GM21717 (cell line): Measurements from ENCODE around the gene RRP15.

Experiments
- ATAC-seq: cut with Tn5 transposase; IDR thresholded peaks from one replicate; pipeline ENCODE4 v1.9.1; 2021; ENCODE audit warnings: mild to moderate bottlenecking, moderate library complexity; ENCODE audit not compliant: unreplicated experiment

The RRP15 gene

DNA sequence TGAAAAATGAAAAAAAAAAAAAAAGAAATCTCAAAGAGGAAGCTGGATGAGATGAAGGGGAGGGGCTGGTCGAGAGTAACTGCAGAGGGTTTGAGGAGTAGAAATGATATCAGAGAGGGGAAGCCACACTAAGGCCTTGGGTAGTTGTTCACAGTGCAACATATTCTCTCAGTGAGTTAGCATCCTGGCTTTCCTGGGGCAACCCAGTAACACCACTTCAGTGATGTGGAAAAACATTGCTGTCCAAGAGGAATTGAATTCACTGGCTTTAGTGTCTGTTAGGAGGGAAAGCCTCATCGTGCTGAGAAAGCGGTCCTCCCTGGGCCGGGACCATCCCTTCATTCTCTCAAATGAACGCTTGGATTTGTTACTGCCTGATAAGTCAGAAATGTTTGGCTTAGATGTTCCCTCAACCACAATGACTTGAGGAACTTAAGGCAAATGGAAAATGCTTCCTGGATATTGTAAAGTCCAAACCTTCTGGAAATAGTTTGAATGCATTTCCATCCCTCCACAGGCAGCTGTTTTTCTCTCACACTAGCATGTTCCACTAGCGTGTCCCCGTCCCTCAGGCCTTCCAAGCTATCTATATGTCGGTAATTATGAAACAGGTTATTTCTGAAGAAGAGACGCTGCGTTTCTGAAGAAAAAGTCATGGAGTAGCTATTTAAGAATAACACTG lies 72.3 kb downstream of the RRP15 start:
- no peak for ATAC-seq

DNA sequence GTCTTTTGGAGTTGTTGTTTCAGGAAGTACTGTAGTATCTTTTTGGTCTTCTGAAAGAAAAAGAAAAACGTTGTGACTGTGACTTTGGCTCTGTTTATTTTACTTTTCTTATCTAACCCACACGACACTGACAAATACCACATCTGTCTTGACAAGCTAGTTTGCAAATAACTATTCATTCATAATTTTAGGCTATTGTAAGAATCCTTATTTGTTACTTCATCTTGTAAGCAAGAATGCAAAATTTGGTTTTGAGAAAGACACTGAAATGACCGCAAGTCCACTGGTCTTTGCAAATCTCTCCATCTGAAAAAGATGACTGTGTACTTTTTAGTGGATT lies 72.8 kb downstream of the RRP15 start:
- ATAC-seq: no peak

DNA sequence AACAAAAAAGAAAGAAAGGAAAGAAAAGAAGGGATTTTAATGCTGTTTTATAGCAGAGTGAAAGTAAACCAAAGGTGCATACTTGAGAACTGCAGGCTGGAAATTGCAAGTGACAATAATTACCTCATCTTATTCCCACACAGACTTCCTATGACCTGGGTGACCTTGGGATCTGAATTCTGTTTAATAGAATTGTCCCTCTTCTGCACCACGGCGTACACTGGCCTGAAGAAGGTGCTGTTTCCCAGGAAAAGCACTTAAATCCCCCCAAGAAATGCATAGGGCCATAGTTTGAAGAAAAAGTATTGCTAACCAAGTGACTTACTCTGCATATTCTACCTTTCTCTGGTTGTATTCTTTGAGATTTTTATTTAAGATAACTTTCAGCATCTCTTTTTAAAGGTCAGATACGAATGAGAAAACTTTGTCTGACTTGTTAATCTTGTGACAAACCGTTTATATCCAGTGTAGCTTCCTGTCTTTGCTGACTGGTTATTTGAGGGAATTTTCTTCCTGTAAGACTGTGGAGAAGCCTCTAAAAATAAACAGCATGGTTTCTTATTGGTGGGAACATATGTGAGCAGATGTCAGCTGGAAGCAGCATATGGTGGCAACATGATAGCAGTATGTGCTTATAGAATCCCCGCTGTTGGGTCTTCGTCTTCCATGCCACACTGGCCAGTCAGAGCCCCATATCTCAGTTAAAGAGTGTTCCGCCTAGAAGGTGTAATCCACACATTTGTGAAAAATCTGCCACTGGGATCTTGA lies 76.4 kb downstream of the RRP15 start:
- no peak for ATAC-seq

DNA sequence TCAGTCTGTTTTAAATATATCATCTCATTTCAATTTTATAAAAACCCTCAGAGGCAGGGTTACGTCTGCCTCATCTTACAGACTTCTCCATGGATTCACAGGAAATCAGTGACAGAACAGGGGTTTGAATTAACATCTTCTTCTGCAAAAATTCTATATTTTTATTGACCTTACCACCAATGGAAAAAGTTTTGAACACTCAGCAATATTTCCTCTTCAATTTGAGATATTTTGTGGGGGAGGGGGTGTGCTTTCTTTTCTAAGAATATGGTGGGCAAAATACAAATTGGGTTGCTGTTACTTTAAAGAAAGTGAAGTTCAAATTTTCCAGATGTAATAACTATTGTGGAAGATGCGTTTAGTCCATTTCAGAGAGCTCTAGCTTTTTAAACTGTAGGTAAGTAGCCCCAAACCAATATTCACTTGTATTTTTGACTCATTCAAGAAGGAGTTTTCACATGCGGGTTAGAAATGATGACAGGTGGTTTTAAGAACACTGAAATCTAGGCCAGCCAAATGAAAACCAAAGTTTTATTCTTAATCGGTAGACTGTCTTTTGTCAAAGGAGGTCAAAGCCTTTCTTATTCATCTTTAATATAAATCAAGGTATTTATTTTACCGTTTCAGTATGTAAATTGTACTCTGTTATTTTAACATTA lies 77.5 kb downstream of the RRP15 start:
- no peak for ATAC-seq

DNA sequence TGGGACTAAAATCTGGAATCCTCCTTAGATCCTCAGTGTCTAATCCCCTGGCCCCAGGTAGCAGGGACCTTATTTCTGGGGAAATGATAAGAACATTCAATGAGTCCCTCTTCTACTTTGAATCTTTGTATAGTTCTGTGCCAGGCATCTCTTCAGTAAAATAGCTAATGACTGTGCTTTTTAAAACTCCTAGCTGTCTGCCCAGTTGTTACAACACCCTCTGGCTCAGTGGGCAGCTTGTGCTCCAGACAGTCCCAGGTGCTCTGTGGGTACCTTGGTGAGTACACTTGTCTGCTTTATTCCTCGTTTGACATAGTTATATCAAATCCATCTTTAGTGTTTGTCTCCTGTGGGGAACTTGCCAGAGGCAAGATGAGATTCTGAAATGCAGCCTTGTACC lies 78.0 kb downstream of the RRP15 start:
- ATAC-seq: no peak

DNA sequence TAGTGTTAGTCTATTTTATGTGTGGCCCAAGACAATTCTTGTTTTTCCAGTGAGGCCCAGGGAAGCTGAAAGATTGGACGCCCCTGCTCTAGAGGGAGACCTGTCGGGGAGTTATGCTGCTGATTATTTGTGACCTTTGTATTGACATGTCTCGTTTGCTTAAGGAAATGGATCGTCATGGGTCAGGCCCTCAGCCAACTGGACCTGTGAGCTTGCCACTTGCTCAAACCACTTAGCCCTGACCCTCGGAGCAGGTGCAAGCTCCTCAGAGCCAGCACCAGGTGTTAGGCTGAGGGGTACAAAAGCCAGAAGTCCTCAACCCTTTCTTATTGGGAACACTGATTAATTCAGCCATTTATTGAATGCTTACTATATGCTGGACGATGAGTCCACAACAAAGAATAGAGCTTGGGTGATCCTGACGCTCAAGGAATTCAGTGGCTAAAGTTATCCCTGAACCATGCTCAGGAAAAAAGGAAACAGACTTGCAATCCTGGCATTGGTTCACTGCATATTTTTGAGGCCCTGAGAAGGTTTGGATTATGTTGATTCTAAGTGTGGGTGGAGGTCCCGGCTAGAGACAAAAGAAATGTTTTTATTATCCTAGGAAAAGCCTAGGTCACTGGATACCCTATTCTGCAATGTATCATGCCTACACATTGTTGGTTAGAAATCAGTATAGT lies 79.1 kb downstream of the RRP15 start:
- ATAC-seq: no peak

DNA sequence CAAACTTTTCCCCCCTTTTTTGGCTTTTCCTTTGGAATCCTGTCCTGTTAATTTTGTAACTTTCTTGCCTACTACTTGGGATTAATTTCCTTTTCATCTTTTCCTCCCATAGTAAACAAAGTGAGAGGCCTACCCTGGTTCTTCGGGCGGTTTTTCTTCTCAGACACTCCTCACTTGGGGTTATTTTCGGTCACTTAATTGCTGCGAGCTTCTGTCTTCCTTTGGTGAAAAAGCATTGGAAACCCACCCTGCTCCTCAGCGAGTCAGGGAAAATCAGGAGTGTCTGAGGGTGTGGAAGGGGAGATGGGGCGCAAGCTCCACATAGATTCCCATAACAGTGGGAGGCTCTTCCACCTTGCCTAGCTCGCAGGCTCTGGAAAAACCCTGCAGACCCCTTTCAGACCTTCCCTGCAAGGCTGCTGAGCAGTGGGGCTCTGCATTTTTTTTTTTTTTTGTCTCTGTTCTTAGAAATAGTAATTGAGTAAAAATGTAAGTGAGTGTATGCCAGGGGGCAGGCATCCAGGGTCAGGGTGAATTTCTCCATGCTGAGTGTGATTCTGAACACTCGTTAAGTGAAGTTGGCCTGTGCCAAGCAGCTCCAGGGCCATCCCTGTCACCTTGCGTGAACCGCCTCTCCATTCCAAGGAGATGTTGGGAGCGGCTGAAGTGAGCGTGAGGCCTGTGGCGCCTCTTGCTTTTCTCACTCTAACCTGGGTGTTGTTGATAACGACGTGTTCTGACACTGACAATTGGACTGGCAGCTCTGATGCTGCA lies 80.3 kb downstream of the RRP15 start:
- ATAC-seq: no peak

DNA sequence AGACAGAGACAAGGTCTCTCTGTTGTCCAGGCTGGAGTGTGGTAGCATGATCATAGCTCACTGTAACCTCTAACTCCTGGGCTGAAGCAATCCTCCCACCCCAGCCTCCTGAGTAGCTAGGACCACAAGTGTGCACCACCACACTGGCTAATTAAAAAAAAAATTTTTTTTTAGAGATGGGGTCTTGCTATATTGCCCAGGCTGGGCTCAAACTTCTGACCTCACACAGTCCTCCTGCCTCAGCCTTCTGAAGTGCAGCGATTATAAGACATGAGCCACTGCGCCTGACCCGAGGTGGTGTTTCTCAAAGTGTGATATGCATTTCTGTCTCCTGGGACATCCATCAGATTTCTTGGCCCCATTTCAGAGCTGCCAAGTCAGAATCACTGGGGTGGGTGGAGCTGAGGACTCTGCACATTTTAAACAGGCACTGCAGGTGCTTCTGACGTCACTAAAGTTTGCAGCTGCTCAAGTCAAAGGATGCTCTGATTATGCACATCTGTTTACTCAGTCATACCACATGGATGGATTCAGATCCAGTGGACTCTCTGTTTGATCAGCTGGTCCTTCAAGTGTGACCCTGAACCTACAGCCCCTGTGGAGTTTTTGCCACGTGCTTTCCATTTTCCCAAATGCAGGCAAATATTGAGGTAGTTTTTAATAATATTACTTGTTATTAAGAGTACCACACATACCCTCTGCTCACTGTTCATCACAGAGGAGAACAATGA lies 81.4 kb downstream of the RRP15 start:
- ATAC-seq: no peak

DNA sequence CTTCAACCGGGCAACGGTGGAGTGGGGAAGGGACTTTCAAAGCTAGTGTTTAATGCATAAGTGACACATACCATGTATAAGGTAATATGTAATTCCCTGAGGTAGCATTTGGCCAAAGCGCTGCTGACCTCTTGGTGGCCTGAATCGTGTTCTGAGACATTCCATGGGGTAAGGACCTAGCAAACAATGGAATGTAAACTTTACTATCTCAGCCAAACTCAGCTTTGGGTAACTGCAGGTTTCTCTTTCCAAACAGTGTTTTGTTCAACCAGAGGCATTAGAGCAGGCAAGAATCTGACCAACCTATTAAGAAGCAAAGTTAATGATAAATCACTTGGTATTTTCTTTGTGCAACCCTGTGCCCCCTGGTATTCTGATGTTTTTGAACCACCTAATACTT lies 82.0 kb downstream of the RRP15 start:
- no peak for ATAC-seq

DNA sequence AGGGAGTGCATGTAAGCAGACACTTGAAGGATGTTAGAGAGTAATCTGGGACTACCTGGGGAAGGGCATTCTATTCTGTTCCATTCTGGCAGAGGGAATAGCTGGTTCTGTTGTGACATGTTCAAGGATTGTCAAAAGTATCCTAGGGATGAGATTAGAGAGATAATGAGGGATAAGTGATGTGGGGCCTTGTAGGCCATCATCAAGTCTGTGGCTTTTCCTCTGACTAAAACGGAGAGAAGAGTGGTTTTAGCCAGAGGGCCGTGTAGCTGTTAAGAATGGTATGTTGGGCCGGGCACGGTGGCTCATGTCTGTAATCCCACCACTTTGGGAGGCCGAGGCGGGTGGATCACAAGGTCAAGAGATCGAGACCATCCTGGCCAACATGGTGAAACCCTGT lies 83.6 kb downstream of the RRP15 start:
- no peak for ATAC-seq

DNA sequence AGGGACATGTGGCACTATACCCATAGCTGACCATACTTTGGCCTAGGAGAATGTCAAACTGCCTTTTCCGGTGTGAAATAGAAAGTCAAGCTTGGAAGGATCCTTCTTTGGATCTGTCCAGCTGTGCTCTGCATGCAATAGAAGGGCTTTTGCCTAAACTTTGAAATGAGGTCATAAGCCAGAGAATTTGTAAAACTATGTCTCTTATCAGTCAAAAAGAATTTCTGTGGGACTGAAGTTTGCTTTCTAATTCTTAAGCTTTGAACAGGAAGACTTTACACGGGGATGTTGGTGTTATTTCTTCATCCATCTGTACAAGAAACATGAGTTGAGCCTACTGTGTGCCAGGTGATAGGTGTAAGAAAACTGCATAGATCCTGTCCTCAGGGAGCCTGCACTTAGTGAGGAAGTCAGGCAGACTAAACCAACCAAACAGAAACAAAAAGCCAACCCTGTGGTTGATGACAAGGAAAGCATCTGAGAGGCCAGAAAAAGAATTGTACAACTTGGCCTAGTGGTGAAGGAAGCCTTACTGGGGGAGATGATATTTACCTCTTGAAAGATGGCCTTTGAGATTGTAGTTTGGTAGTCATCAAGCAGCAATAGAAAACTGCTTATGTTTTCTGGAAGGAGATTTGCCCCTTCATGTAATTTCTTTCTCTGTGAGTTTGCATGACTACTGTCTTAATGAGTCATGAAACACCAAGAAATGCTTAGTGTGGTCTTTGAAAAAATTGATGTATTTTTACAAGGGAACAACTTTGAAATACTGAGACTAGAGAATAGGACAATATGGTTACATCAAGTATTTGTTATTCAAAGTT lies 84.8 kb downstream of the RRP15 start:
- ATAC-seq: no peak

DNA sequence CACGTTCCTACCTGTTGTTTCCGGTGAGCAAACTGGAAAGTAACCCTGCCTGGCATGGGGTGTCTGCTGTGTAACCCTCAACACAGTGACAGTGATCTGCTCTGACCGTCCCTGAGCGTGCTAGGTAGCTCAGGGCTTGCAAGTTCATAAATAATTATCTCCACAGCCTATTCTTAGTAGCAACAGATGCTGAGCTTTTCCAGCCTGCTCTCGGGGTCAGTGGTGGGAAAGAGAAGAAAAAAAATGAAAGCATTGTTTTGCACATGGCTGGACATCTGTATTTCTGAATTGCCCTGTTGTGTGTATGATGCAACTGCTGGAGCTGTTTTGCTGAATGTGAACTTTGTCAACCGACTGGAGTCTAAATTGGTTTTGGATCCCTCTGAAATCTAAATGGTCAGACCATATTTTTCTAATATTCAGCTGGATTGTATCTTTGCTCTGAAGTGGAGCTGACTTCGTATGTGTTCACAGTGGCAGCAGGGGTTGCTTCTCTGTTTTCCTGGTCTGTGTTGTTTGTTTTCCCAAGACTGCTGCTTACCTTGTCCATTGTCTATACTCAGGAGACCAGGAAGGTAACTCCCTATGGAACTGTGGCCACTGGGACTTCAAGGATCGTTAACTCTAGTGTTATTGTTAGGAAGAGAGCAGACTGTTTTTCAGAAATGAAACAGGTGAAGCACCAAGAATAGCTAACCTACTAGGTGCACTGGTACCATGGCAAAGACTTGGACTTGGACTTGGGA lies 87.0 kb downstream of the RRP15 start:
- ATAC-seq: no peak

DNA sequence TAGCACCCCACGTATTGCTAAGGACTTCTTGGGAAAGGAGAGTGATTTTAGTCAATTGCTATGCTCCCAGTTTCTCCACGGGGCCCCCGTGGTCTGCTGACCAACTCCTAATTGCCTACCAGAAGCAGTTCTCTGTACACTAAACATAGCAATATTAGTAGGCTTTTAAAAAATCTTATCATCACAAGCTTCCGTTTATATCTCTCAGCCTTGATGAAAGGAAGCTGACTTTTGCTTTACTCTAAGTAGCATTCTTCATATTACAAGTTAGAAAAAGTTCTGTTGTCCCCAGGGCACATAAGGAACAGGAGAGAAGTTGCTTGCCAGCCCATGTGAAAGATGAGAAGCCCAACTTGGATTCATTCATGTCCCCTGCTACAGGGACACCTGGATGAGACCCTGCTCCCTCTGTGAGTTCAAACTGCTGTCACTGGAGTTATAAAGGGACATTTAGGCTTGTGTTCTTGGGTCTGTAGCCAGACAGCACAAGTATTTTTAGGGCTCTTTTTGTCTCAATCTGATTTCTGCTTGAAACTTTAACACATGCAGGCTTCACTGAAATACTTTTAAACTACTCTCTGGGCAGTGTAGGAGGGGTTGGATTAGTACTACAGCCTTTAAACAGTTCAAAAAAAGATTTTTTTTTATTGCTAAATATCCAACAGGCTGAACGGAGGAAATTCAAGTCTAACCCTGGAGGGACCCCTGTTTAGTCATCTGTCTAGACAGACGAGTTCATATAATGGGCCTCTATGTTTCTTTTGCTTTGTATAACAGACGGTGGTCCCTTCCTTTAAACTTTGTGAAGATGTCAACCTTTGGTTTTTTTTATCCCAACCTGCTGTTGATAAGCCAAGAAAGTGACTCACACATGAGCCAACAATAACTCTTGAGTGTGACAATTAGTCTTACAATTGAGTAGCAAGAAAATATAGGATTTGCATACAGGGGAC lies 89.6 kb downstream of the RRP15 start:
- no peak for ATAC-seq

DNA sequence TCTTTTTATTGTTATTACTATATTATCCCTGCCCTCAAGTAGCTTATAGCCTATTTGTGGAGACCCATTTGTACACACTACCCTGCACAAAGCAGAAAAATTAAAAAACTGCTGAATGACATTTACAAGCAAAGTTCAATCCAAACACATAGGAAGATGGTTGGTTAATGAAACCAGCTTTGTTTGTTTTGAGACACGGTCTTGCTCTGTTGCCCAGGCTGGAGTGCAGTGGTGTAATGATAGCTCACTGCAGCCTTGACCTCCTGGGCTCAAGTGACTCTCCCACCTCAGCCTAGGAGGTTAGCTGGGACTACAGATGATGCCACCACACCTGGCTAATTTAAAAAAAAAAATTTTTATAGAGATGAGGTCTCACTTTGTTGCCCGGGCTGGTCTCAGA lies 91.6 kb downstream of the RRP15 start:
- ATAC-seq: peak; percentile 15

DNA sequence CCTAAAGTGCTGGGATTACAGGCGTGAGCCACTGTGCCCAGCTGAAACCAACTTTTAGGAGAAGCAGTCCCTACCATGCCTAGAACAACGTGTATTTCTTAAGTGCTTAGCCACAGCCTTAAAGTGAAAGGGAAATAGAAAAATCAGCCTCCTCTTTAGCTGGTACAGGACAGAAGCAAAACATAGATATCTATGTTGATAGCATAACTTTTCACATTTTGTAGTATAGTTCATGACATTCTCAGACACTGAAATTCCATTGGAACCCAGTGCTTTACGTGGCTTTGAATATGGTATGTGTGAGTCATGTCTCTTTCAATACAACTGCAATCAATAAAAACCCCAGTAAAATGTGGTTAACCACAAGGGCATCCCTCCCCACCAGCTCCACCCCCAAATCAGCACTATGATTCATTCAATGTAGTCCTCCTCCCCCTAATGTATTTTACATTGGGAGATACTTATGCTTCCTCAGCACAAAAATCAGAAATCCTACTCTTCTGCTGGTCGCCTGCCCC lies 92.1 kb downstream of the RRP15 start:
- peak; percentile 94 for ATAC-seq

DNA sequence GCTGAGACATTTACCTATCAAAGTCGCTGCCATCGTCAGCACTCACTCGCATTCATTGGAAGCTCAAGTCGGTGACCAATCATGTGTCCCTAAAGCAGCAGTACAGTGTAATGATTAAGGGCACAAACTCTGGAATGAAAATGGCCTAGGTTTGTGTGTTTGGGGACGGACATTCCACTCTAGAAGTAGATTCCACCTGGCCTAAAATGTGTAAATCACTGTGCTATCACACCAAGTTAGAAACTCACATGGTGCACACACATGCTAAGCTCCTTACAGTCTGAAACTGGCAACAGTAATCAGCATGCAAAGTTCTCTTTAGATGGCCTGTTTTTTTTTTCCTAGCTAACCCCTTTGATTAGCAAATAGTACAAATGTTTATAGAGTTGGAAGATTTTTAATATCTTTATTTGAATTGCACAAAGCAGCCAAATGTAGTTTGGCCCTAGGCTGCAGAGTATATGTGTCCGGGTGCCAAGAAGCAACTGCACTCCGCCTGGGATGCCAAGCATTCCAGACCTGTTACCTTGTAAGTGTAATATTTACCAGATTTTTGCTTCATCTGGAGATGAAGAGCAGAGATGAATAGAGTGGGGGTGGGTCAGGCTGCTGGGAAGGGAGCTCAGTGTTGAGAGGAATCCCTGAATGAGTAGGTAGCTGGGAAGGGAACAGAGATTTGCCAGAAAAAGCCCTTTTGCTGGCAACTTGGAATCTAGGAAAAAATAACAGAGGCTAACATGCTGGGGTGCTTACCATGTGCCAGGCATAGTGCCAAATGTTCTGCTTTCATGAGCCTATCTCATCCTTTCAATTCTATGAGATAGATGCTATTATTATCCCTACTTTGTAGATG lies 95.3 kb downstream of the RRP15 start:
- ATAC-seq: no peak
